SK-N-SH (cell line): ENCODE data around the gene SCGB1C2. TPM values are rescaled to one million over a fixed set of nuclear protein-coding genes. Genes with fewer than 3 reads are reported as not detected.

Experiments used
- CTCF ChIA-PET: fragments of 300-600, 350-600 bp; formaldehyde crosslinking; extraction: SDS; loops from one replicate; lab custom pipeline; 2021; lab: Yijun Ruan, JAX
- POLR2A ChIA-PET: fragments of 350-600 bp; sonication (Branson Sonifier 250); formaldehyde crosslinking; extraction: SDS; loops from one replicate; lab custom pipeline; 2020; ENCODE audit warnings: antibody characterized with exemption, inconsistent platforms; lab: Yijun Ruan, JAX
- DNase-seq: peaks from one replicate; pipeline ENCODE4 v3.0.0; 2012
- H2AFZ ChIP-seq: fragments of 200-600 bp; sonication (generic); 2 replicates; pipeline ENCODE4 v1.8.1; 2016; ENCODE audit warnings: antibody characterized with exemption, mild to moderate bottlenecking, low read depth
- H3F3A ChIP-seq: fragments of 200-600 bp; sonication (generic); replicated peaks from 2 replicates; pipeline ENCODE3; 2016; ENCODE audit warnings: antibody characterized with exemption, mild to moderate bottlenecking; ENCODE audit not compliant: insufficient read depth
- H3K27ac ChIP-seq, 2 experiments: fragments of 200-500 bp in 1 of 2; fragments of 200-600 bp in 1 of 2; sonication (Bioruptor generic) in 1 of 2; sonication (generic), shearing (Covaris generic) in 1 of 2; 2 replicates each; pipeline versions ENCODE4 v1.5.1 to v1.6.1; 2014 to 2016; ENCODE audit warnings: low read depth in 2 of 2, inconsistent platforms in 1 of 2, low read length in 1 of 2, mild to moderate bottlenecking in 1 of 2, mixed read lengths in 1 of 2
- H3K27me3 ChIP-seq: fragments of 200-600 bp; sonication (generic), shearing (Covaris generic); 2 replicates; pipeline ENCODE4 v1.6.1; 2016; ENCODE audit warnings: mixed run types; ENCODE audit not compliant: insufficient read depth
- H3K36me3 ChIP-seq, 2 experiments: fragments of 200-500 bp in 1 of 2; fragments of 200-600 bp in 1 of 2; sonication (Bioruptor generic) in 1 of 2; sonication (generic) in 1 of 2; replicated peaks in 1 of 2; 2 replicates each; pipeline versions ENCODE3 to v1.5.1; 2014 to 2016; ENCODE audit warnings: low read length in 1 of 2, mild to moderate bottlenecking in 1 of 2; ENCODE audit not compliant: insufficient read depth in 2 of 2, control insufficient read depth in 1 of 2
- H3K4me1 ChIP-seq, 2 experiments: fragments of 200-500 bp in 1 of 2; fragments of 200-600 bp in 1 of 2; sonication (Bioruptor generic) in 1 of 2; sonication (generic), shearing (Covaris generic) in 1 of 2; 2 replicates each; pipeline versions ENCODE4 v1.5.1 to v1.6.1; 2014 to 2016; ENCODE audit warnings: low read depth in 1 of 2, low read length in 1 of 2, mixed run types in 1 of 2; ENCODE audit not compliant: insufficient read depth in 2 of 2, control insufficient read depth in 1 of 2
- H3K4me2 ChIP-seq: fragments of 200-600 bp; sonication (generic), shearing (Covaris generic); 2 replicates; pipeline ENCODE4 v1.6.1; 2017; ENCODE audit warnings: mixed run types
- H3K4me3 ChIP-seq, 2 experiments: fragments of 200-500 bp in 1 of 2; fragments of 200-600 bp in 1 of 2; sonication (Bioruptor generic) in 1 of 2; sonication (generic), shearing (Covaris generic) in 1 of 2; 2 replicates each; pipeline versions ENCODE4 v1.5.1 to v1.8.1; 2014 to 2016; ENCODE audit warnings: low read depth in 2 of 2, inconsistent platforms in 1 of 2, low read length in 1 of 2, mild to moderate bottlenecking in 1 of 2, mixed read lengths in 1 of 2, moderate library complexity in 1 of 2
- H3K79me2 ChIP-seq: fragments of 200-600 bp; sonication (generic); 2 replicates; pipeline ENCODE4 v1.8.1; 2017; ENCODE audit warnings: mild to moderate bottlenecking; ENCODE audit not compliant: insufficient read depth
- H3K9ac ChIP-seq: fragments of 200-600 bp; sonication (generic); 2 replicates; pipeline ENCODE4 v1.6.1; 2017; ENCODE audit warnings: mixed run types
- H3K9me2 ChIP-seq: fragments of 200-600 bp; sonication (generic); 2 replicates; pipeline ENCODE4 v1.6.1; 2017; ENCODE audit warnings: mixed run types
- H3K9me3 ChIP-seq: fragments of 200-600 bp; sonication (generic); 2 replicates; pipeline ENCODE4 v1.6.1; 2017; ENCODE audit warnings: mixed run types, mild to moderate bottlenecking, moderate library complexity
- H4K20me1 ChIP-seq: fragments of 200-600 bp; sonication (generic); 2 replicates; pipeline ENCODE4 v1.6.1; 2017; ENCODE audit warnings: mild to moderate bottlenecking, mixed run types; ENCODE audit not compliant: insufficient read depth
- FOXM1 ChIP-seq: IDR thresholded peaks from 2 replicates; pipeline ENCODE4 v1.4.0; 2012; ENCODE audit warnings: low read depth, mild to moderate bottlenecking
- GABPA ChIP-seq: IDR thresholded peaks from 2 replicates; pipeline ENCODE4 v1.4.0; 2012; ENCODE audit warnings: low read depth, mild to moderate bottlenecking
- IRF3 ChIP-seq: fragments of 150-350 bp; IDR thresholded peaks from 2 replicates; pipeline ENCODE4 v1.6.1; 2016; ENCODE audit warnings: mild to moderate bottlenecking, low read depth, low read length
- NFIC ChIP-seq: IDR thresholded peaks from 2 replicates; pipeline ENCODE4 v1.4.0; 2012; ENCODE audit warnings: borderline replicate concordance
- NRF1 ChIP-seq: IDR thresholded peaks from 2 replicates; pipeline ENCODE4 v1.6.1; 2012; ENCODE audit warnings: low read depth, mild to moderate bottlenecking, low read length
- ZBTB33 ChIP-seq: IDR thresholded peaks from 2 replicates; pipeline ENCODE4 v1.4.0; 2012; ENCODE audit warnings: low read depth, borderline replicate concordance
- WGBS: methylation state at CpG from one replicate; pipeline ENCODE4 v1.1.6; 2017; ENCODE audit warnings: low lambda C conversion rate; 5-methylcytosine and 5-hydroxymethylcytosine counted together
- polyA plus RNA-seq, 3 experiments: library from polyadenylated mRNA; depleted of rRNA; stranded (reverse); fragments of >200 nt; gene quantifications; 2 replicates each; pipeline ENCODE4 v1.2.3, GENCODE V29; 2012
- small RNA-seq, 7 experiments: library from RNA; depleted of rRNA; stranded (forward); fragments of <200 nt; gene quantifications; one replicate each; pipeline ENCODE3, GENCODE V24; 2012

Gene SCGB1C2
- polyA plus RNA-seq, 1 of the 3 experiments (the other 2 are of a cell fraction) = not detected

GRCh38 chr17:187130-187529 is 49.8 kb downstream of the SCGB1C2 start:
- Histone ChIP-seq H3K36me3 (no peaks in the 10 kb centered on the region), H3K4me2 (no peak overlapping the region), H3K9me3 (no peaks in the 10 kb centered on the region), H3K27ac (no peak overlapping the region), H3K9ac (no peak overlapping the region)
- POLR2A ChIA-PET = no interaction called here
- 61% methylated on average over 2 of the region's 2 CpGs for WGBS
- CTCF ChIA-PET = interaction anchor here (0.6 kb wide), 1 partner anchor 122 kb away, joined by 3 read pairs; no protein-coding TSS in a partner anchor
- TF ChIP-seq ZBTB33 = no peak
- TF ChIP-seq FOXM1 = no peak
- no peak for TF ChIP-seq NRF1
- no peak for TF ChIP-seq GABPA
- TF ChIP-seq IRF3 = no peak
- no peak for TF ChIP-seq NFIC
- TF ChIP-seq, all 33 proteins: peak for 0
- Histone ChIP-seq H3K9me2 (no peaks in the 10 kb centered on the region), H3K27me3 (peaks cover 10% of the 10 kb centered on the region), H3K4me3 (no peak overlapping the region), H4K20me1 (no peaks in the 10 kb centered on the region), H3K4me1 (peaks cover 0 to 1% of the 10 kb centered on the region in 2 experiments; a peak in 1 of 4 replicates), H2AFZ (no peak overlapping the region), H3F3A (no peaks in the 10 kb centered on the region), H3K79me2 (no peaks in the 10 kb centered on the region)
- DNase-seq = no peak

Small RNA genes within 50 kb of the gene (small RNA-seq; reads per million reads assigned to genes)
- 0 reads per million in 7 experiments for gene RF00026

Other genes starting within 250 kb of the SCGB1C2 start
- gene DOC2B, start 44.1 kb downstream of the SCGB1C2 start, polyA plus RNA-seq (2012; rRNA removed) = 0.16 and 0.81 TPM in 2 replicates
- 2.9 and 4.4 TPM in 2 replicates for gene RPH3AL, start 215.2 kb downstream of the SCGB1C2 start, polyA plus RNA-seq (2012; rRNA removed)